HG02759 (cell line): Measurements from ENCODE around the gene RNF167.

ENCODE experiments used
- ATAC-seq: cut with Tn5 transposase; IDR thresholded peaks from one replicate; pipeline ENCODE4 v1.9.1; 2021; ENCODE audit warnings: mild to moderate bottlenecking, moderate library complexity; ENCODE audit not compliant: unreplicated experiment

The RNF167 gene

GRCh38 chr17:4950746-4951204 is 10.7 kb downstream of the RNF167 start, which contains the start of gene ENO3:
ENO3 (plus strand) TSS chr17:4951119; CDS start chr17:4951830, 711 bp downstream.
- ATAC-seq: no peak

DNA sequence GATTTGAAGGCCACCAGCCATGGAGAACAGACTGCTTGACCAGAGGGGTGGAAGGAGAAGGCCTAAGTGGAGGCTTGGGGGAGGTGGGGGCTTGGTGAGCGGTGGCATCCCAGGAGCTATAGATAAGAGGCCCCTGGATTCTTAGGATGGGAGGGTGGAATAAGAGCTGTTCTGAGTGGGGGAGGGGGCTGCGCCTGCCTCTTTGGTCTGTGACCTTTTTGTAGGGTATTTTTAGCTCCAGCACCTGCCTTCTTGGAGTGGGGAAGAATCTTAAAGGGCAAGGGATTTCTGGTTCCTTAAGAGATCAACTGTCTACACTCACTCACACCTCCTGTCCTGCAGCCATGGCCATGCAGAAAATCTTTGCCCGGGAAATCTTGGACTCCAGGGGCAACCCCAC is 11.4 kb downstream of the RNF167 start:
- ATAC-seq: no peak

DNA sequence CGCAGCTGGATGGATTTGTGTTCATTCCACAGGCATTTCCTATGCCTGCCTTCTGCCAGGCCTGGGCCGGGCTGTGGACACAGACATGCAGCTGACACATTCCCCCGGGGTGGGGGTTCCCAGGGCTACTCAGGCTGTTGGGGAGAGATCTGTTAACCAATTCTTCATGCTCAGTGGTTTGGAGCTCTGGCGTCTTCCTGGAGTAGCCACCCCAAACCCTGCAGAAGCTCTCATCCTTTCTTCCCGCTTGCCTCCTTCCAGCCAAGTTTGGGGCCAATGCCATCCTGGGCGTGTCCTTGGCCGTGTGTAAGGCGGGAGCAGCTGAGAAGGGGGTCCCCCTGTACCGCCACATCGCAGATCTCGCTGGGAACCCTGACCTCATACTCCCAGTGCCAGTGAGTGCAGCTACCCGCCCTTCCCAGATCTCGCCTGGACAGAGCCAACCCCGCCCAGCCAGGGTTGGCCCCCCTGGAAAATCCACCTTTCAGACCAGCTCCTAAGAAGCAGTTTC is 13.4 kb downstream of the RNF167 start:
- ATAC-seq: no peak

DNA sequence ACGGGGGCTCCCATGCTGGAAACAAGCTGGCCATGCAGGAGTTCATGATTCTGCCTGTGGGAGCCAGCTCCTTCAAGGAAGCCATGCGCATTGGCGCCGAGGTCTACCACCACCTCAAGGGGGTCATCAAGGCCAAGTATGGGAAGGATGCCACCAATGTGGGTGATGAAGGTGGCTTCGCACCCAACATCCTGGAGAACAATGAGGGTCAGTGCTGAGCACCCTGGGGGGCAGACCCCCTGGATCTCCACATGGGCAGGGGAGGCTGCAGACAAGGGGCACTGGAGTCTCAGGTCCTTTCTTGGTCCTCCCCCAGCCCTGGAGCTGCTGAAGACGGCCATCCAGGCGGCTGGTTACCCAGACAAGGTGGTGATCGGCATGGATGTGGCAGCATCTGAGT is 15.0 kb downstream of the RNF167 start:
- no peak for ATAC-seq

- no peak for ATAC-seq
Measured at GRCh38 chr17:4956493-4957061, 16.5 kb downstream of the RNF167 start.

DNA sequence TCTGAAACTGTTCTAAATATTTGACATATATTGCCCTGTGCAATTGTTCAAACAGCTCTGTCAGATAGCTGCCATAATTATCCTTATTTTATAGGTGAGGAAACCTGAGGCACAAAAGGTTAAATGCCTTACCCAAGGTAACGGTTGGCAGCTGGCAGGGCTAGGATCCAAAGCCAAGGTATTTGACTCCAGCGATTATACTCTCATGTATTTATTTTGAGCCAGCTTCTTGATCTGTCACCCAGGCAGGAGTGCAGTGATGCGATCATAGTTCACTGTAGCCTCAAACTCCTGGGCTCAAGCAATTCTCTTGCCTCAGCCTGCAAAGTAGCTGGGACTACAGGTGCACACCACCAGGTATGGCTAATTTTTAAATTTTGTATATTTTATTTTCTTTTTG is 18.0 kb downstream of the RNF167 start:
- no peak for ATAC-seq

DNA sequence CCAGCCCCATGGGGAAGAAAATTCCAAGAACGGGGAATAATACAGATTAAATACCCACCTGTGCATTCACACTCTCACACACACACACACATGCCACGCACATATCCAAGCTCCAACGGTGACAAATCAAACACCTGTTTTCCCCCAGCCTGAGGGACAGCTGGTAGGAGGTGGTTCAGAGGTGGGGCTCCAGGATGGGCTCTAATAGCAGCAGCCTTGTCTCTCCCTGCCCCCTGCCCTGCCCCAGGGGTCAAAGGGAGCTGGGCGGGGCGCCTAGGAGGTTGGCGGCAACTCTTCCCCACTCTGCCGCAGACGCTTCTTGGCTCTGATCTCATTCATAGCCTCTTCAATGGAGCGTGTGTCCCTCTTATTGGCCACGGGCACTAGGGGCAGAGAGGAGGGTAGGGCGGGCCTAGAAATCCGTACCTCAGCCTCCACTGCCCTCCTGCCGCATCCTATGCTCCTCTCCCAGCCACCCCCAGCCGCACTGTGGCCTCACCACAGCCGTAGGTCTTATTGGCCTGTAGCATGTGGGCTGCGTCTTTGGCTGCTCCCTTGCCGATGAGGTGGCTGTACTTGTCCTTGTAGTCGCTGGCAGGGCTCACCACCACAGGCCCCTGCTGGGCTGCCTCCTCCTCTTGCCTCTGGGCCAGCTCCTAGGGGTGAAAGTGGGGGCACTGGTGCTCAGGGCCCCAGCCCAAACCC is 19.3 kb downstream of the RNF167 start:
- ATAC-seq: no peak

DNA sequence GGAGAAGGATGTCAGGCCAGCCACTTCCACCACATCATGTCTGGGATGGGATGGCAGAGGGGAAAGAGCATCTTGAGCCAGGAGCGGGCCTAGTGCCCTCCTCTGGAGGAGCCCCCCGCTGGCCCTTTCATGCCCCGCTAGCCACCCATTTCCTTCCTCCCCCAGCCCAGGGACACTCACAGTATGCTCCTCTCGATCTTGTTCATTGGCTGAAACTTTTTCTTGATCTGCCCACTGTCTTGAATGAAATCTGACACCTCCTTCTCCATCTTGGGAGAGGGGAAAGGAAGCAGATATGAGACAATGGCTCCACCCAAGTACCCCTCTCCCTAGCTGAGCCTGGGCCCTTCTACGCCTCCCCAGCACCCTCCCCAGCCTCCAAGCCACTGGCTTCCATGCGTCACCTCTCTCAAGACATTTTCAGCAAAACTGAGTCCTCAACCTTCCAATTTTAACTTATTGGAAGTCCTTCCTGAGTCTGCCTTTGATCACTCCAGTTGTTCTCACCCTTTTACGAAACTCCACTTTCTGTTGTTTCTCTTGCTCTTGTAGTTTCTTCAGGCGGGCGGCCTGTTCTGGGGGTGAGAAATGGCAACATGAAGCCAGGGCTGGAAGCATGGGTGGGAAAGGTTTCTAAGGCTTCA is 20.3 kb downstream of the RNF167 start:
- ATAC-seq: no peak

- ATAC-seq: no peak
Measured at GRCh38 chr17:4965311-4965986, 25.4 kb downstream of the RNF167 start.

- ATAC-seq: peak; percentile 76
Measured at GRCh38 chr17:4966844-4967538, 26.9 kb downstream of the RNF167 start.

- ATAC-seq: peak; percentile 66
Measured at GRCh38 chr17:4967539-4968485, 27.7 kb downstream of the RNF167 start, which contains the start of gene SPAG7. SPAG7 (minus strand) TSS chr17:4967817; CDS start chr17:4967804, 13 bp downstream.

- no peak for ATAC-seq
Measured at GRCh38 chr17:4968486-4969046, 28.5 kb downstream of the RNF167 start.

GRCh38 chr17:4969047-4969550 is 29.0 kb downstream of the RNF167 start:
- no peak for ATAC-seq

- no peak for ATAC-seq
Measured at GRCh38 chr17:4969551-4970173, 29.6 kb downstream of the RNF167 start.

GRCh38 chr17:4970273-4970672 is 30.2 kb downstream of the RNF167 start:
- no peak for ATAC-seq

DNA sequence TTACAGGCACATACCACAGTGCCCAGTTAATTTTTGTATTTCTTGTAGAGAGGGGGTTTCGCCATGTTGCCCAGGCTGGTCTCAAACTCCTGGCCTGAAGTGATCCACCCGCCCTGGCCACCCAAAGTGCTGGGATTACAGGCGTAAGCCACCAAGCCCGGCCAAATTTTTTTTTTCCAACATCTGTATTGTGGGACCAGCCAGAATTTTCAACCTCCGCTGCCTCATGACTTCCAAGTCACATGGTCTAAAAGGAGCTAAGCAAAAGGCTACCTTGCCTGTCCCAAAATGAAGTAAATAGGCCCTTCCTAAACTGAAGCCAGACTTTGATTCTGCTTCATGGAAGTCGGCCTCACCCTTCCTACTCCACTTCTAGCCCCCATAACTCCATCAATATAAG is 31.8 kb downstream of the RNF167 start:
- no peak for ATAC-seq

DNA sequence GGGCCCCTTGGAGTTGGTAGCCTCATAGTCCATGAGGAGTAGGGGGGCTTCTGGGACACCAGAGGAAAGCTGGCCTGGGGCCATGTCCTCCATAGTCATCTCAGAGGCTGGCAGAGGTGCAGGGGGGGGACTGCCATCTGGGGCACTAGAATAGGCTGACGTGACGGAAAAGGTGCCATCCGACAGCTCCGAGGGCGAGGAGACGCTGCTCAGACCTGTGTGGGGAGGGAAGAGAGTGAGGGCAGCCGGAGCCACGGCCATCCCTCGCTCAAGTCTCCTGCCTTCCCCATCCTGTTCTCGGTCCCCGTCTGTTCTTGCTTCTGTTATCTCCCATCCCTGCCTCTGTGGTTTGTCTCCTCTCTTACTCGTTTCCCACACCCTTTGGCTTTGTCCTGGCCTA is 32.3 kb downstream of the RNF167 start:
- no peak for ATAC-seq

DNA sequence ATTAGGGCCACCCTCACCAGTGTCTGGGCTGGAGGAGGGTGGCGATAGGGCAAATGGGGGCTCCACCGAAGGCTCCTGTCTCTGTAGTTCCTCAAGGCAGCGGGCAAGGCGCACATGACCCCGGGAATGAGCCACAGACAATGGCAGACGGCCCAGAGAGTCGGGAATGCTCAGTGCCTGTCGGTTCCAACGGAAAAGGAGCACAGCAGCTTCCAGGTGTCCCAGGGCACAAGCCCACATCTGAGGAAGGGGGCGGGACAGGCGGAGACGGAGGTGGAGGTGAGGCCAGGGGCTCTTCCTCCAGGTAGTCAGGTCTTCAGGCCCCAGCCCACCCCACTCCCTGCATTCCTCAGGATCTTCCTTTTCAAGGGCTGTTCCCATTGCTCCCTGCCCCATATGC is 32.7 kb downstream of the RNF167 start:
- ATAC-seq: no peak
